ENCODE results near the gene CDON.

The CDON gene

DNA sequence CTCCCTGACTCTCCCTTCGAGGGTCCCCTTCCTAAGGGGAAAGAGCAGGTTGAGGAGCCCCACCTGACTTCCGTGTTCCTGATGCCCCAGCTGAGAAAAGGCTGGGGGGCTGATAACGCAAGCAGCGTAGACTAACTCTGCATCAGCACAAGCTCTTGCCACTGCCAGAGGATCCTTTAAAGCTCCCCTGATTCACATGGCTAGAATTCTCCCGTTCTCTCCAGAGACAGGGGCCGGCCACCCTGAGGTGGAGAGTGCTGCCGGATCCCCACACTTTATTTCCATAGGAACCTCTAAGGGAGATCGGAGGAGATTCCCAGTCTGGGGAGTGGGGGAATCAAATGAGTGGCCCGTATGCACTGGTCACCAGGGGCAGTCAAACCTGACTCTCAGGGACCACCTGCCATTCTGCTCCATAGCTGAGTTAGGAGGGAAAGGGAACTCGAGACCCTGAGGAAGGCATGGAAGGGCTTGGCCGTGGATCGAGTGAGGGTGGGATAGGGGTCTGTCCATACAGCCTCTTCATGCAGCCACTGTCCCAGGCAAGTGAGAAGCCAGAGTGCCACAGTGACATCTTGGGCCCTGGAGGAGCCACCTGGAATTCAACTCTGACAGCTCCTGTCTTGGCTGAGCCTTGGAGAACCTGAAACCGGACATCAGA is 118.2 kb downstream of the CDON start:
- no peak for DNase-seq (ENCODE audit: low read depth in 2 of 2)

GRCh38 chr11:125943661-125944349 is 118.9 kb downstream of the CDON start:
- no peak for DNase-seq (ENCODE audit: low read depth in 2 of 2)

DNA sequence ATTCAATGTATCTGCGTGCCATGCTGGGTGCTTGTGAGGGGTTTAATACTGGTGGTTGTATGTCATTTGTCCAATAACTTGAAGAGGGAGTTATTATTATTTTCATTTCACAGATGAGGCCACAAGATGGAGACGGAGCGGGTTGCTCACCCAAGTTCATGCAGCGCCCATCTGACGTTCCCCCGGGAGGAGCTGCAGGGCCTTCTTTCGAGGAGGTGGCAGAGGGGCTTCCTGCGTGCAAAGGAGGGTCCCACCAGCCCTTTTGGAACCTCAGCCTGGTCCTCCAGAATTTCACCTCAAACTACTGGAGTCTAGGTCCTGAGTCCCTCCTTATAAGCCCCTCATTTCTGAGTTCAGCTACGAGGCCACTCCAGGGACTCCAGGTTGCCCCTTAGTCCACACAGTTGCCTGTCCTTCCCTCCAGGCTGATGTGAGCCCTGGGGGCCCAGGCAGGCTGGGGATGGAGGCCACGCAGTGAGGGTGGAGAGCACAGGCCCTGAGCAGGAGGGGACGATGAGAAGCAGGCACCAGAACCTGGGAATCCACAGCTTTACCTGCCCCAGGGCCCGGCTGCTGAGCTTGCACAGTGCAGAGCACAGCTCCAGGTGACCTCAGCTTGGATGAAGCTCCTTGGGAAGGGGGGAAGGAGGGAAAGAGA is 119.8 kb downstream of the CDON start:
- no peak for DNase-seq (ENCODE audit: low read depth in 2 of 2)

DNA sequence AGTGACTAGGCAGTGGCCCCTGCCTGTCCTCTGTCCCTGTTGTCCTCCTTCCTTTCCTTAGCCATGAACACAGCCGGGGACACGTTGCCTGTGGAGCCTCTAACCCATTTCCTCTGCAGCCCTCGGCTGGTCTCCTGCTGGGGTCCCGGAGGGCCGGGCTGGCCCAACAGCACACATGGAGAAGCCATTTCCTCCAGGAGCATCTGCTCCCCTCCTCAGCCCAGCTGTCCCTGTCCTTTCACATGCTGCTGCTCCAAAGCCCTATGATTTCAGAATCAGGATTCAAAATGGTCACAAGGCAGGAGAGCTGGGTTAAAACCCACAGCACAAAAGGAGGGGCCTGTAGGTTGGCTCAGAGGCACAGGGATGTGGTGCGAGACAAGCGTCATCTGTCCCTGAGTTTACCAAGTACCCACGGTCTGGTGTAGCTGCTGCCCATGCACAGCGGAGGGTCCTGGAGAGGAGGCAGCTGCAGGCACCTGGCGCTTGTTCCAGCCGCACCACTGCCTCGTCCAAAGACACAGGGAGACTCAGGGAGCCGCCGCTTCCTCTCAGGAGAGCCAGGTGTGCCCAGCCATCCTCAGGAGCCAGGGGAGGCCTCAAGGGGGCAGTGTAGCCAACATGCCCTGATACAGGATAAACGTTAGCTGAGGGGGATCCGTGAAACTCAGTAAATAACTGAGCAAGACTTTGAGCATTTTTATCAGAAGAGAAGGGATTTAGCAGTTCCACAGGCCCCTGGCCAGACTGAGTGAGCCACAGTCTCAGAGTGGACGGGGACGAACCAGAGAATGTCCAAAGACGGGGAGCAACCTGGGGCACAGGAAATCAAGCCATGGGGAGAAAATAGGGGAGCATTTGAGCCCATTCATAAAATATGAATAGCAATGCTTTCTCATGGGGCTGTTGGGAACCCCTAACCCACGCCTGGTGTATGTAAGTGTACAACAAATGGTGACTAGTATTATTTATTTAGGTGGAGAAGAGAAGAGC is 120.8 kb downstream of the CDON start:
- DNase-seq (ENCODE audit: low read depth in 2 of 2), result peak; percentile 19 to 47

DNA sequence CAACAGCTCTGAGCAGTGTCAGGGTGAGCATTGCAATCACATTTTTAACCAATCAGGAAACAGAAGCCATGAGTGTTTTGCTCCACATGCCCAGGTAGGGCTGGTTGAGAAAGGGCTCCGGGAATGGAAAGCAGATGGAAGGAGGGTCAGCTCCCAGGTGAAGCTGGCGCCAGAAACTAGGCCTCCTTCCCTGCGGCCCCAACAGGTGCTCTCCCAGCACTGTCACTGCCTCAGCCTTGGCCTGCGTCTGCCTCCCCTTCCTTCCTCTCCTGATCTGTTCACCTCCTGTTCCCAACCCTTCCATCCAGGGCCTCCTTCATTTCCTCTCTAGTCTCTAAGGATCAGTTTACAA is 121.4 kb downstream of the CDON start:
- DNase-seq (ENCODE audit: low read depth in 2 of 2), result no peak

- no peak for DNase-seq (ENCODE audit: low read depth in 2 of 2)
Measured at GRCh38 chr11:125940145-125940544, 122.5 kb downstream of the CDON start.

- no peak for DNase-seq (ENCODE audit: low read depth in 2 of 2)
Measured at GRCh38 chr11:125939081-125939521, 123.6 kb downstream of the CDON start.

DNA sequence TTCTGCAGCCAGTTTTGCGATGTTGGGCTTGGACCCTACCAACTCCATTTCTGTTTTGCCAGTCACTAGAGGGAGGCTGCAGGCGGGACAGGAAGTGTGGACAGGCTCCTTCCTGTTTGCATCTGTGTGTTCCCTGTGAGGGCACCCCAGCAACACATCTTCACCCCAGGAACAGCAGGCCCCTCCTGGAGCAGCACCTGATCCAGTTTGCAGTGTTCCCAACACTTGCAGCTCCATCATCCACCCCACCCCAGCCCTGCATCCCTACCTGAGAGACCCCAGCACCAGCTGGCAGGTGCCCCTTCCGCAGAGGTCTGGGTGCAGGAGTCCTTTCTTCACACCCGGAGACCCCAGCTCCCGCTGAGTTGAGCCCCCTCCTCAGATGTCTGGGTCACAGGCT is 124.2 kb downstream of the CDON start:
- DNase-seq (ENCODE audit: low read depth in 2 of 2), result no peak

GRCh38 chr11:125935618-125936199 is 127.0 kb downstream of the CDON start:
- DNase-seq (ENCODE audit: low read depth in 2 of 2), result no peak

DNA sequence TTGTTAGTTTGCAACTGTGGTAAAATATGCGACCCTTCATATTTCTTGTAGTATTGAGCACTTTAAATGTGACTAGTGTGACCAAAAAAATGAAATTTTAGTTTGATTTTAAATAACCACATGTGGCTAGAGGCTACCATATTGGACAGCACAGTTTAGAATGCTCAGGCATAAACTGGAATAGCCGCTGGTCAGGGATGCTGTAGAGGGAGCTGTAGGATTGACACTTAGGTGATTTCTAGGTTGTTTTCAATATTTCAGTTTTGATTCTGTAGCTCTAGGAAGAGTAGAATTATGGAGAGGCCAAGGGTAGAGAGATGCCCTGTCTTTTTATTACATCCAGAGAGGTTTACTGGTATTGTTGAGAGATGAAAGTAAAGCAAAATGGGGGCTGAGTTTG is 127.6 kb downstream of the CDON start:
- DNase-seq (ENCODE audit: low read depth in 2 of 2), result no peak

DNA sequence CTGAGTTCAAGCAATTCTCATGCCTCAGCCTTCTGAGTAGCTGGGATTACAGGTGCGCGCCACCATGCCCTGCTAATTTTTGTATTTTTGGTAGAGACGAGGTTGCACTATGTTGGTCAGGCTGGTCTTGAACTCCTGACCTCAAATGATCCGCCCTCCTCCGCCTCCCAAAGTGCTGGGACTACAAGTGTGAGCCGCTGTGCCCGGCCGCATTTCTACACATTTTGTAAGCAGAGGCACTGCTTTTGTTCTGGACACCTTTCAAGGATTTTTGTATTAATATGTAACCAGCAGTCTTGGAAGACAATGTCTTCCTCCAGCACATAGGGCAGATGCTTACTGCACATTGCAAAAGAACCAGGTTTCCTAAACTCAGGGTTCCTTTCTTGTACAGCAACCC is 128.2 kb downstream of the CDON start:
- DNase-seq (ENCODE audit: low read depth in 2 of 2), result no peak

- DNase-seq (ENCODE audit: low read depth in 2 of 2), result no peak
Measured at GRCh38 chr11:125933030-125933813, 129.4 kb downstream of the CDON start.

GRCh38 chr11:125932301-125932700 is 130.4 kb downstream of the CDON start:
- DNase-seq (ENCODE audit: low read depth in 2 of 2), result no peak

GRCh38 chr11:125931668-125932067 is 131.0 kb downstream of the CDON start:
- DNase-seq (ENCODE audit: low read depth in 2 of 2), result no peak

DNA sequence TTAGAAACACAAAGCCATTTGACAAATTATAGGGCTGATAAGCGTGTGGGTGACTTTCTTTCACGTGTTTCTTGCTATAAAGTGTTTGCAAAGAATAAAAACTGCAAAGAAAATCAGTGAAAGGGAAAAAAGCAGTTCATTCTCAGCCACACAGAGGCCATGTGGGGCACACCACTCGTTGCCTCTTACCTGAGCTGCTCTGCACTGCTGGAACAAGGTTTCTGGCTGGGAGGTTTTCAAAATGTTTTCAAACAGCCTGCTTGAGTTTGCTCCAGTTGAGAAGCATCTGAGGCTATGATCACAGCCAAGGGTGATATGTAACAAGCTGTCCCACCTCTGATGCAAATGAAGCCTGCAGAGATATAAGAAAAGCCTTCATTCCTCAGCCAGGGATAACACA is 131.6 kb downstream of the CDON start:
- DNase-seq (ENCODE audit: low read depth in 2 of 2), result no peak

DNA sequence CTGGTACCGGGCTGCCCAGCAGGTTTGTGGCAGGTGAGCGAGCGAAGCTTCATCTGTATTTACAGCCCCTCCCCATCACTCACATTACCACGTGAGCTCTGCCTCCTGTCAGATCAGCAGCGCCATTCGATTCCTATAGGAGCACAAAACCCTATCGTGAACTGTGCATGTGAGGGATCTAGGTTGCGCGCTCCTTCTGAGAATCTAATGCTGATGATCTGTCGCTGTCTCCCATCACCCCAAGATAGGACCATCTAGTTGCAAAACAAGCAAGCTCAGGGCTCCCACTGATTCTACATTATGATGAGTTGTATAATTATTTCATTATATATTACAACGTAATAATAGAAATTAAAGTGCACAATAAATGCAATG is 132.6 kb downstream of the CDON start:
- no peak for DNase-seq (ENCODE audit: low read depth in 2 of 2)

DNA sequence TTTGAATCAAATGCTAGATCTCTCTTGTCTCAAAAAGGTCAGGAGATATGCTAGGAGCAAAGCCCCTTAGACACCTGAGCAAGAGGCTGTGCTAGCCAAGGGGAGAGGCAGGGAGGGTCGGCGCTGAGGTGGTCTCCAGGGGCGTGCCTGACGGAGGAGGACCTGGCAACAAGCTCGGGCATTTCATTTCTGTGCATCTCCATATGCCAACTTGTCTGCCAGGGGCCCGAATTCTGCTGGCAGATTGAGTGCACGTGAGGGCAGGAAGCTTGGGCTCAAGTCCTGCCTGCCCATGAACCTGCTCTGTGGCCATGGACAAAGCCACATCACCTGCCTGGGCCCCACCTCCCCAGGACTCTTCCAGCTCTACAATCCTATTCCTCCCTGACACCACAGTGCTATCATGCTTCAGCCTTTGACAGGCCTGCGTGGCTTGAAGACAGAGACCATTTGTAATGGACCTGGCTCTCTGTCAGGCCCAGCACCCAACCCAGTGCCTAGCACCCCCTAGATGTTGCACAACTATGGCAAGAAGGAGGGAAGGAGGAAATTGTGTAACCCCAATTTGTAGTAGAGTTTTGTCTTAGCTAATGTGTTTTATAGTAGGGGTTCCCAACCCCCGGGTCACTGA is 133.1 kb downstream of the CDON start:
- DNase-seq (ENCODE audit: low read depth in 2 of 2), result no peak

GRCh38 chr11:125926682-125927081 is 136.0 kb downstream of the CDON start:
- no peak for DNase-seq (ENCODE audit: low read depth in 2 of 2)

GRCh38 chr11:125925804-125926203 is 136.9 kb downstream of the CDON start:
- no peak for DNase-seq (ENCODE audit: low read depth in 2 of 2)

DNA sequence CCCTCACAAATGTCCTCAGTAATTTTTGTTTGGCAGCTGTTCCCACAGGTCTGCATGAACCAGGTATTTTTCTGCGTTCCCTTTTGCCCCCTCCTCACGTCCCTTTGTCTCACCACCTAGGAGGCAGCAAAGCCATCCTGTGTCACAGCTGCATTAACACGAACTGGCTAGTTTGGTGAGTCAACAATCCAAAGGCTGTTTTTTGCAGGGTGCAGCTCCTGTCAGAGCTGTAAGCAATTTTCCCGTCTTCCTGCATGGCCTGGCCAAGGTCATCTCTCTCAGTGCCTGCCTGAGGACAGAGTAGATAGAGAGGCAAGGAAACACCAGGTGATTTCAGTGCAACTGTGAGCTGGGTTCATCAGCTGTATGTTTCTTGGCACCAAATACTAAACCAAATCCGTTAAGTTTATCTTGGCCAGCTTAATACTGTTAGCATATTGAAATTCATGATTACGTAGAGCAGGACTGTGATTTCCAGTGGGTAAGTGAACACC is 137.4 kb downstream of the CDON start:
- no peak for DNase-seq (ENCODE audit: low read depth in 2 of 2)
